Measurements from ENCODE around the gene SETD3. TPM values are rescaled to one million over a fixed set of nuclear protein-coding genes. Genes with fewer than 3 reads are reported as not detected.

Gene SETD3
- total RNA-seq, 1 donor from 2014 or later, result 67.4 TPM

DNA sequence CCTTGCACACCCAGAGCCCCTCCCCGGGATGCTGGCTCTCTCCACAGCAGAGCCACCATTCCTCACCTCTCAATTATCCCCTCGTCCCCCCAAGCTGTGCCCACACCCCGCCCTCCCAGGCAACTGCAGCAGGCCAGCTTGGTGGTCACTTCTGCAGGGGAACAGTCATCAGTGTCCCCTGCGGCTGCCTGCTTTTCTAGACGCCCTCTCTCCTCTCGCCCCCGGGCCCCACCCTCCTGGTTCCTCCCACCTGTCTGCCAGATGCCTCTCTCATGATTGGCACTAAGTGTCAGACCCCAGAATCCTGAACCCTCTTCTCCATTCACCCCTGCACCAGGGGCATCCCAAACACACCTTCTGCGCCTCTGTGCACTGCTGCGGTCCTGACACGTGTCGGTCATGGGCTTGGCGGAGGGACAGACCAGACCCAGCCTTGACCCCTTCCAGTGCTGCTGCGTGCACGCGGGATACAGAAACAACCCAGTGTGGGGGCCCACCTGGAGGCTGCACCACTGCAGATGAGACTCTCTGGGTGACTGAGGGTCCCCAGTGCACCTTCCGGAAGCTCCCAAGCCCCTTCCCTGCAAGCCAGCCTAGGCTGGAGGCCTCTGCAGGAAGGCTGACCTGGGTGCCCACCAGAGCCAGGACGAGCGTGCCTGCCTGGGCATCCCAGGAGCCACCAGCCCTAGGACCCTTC lies 99.5 kb downstream of the SETD3 start:
- TF ChIP-seq, protein P1, sequence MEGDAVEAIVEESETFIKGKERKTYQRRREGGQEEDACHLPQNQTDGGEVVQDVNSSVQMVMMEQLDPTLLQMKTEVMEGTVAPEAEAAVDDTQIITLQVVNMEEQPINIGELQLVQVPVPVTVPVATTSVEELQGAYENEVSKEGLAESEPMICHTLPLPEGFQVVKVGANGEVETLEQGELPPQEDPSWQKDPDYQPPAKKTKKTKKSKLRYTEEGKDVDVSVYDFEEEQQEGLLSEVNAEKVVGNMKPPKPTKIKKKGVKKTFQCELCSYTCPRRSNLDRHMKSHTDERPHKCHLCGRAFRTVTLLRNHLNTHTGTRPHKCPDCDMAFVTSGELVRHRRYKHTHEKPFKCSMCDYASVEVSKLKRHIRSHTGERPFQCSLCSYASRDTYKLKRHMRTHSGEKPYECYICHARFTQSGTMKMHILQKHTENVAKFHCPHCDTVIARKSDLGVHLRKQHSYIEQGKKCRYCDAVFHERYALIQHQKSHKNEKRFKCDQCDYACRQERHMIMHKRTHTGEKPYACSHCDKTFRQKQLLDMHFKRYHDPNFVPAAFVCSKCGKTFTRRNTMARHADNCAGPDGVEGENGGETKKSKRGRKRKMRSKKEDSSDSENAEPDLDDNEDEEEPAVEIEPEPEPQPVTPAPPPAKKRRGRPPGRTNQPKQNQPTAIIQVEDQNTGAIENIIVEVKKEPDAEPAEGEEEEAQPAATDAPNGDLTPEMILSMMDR (IDR thresholded peaks at IDR 0.05; ENCODE audit: unreplicated experiment), result no peak
- DNase-seq (ENCODE audit: low spot score), result no peak
- no peaks in the 10 kb centered on the region for H3K36me3 Mint-ChIP-seq (ENCODE audit: low read depth, unreplicated experiment)
- H3K4me1 Mint-ChIP-seq (ENCODE audit: unreplicated experiment), result peaks cover 2% of the 10 kb centered on the region
- no peak overlapping the region for H3K27ac Mint-ChIP-seq (ENCODE audit: unreplicated experiment)
- no peaks in the 10 kb centered on the region for H3K9me3 Mint-ChIP-seq (ENCODE audit: unreplicated experiment)
- H3K27me3 Mint-ChIP-seq (ENCODE audit: unreplicated experiment), result peaks cover 7% of the 10 kb centered on the region
- H3K4me3 Mint-ChIP-seq (ENCODE audit: unreplicated experiment), result no peak overlapping the region

DNA sequence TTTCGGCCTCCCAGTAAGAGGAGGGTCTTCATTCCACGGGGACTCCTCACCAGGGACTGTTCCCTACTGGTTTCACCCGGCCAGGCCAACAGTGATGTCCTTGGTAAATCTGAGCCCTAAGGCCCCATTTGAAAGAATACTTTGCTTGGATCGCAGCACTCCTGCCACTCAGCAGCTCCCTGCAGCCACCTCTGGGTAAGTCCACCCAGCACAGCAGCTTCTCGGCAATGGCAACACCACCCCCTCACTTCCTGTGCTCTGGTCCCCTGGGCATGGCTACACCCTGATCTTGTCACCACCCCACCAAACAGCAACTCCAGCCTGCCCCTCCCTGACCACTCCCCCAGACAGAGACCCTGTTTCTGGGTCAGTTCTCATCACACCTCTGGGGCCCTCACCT lies 100.3 kb downstream of the SETD3 start:
- no peak for DNase-seq (ENCODE audit: low spot score)
- peaks cover 2% of the 10 kb centered on the region for H3K4me1 Mint-ChIP-seq (ENCODE audit: unreplicated experiment)
- no peak overlapping the region for H3K4me3 Mint-ChIP-seq (ENCODE audit: unreplicated experiment)
- no peaks in the 10 kb centered on the region for H3K9me3 Mint-ChIP-seq (ENCODE audit: unreplicated experiment)
- TF ChIP-seq, protein P1 (IDR thresholded peaks at IDR 0.05; ENCODE audit: unreplicated experiment), result no peak
- no peaks in the 10 kb centered on the region for H3K36me3 Mint-ChIP-seq (ENCODE audit: low read depth, unreplicated experiment)
- H3K27ac Mint-ChIP-seq (ENCODE audit: unreplicated experiment), result no peak overlapping the region
- peaks cover 7% of the 10 kb centered on the region for H3K27me3 Mint-ChIP-seq (ENCODE audit: unreplicated experiment)

DNA sequence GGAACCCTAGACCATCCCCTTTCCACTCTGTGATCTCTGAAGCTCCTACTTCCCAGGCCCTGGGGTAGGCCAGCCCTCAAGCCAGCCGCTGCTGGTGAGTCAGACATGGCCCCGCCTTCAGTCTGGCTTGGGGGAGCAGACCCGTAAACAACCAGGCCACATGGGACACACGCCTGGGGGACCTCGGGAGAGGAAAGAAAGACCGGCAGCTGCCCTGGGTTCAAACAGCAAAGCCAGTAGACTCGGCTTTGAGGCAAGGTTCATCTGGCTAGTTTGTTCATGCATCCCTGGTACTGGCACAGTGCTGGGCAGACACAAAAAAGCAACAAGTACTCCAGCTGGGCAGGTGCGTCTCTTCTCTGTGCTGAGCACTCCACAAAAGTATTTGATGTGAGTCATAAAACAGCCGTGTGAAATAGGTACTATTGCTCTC lies 101.9 kb downstream of the SETD3 start:
- Mint-ChIP-seq H3K27ac (ENCODE audit: unreplicated experiment) (no peak overlapping the region), H3K4me1 (ENCODE audit: unreplicated experiment) (peaks cover 2% of the 10 kb centered on the region), H3K36me3 (ENCODE audit: low read depth, unreplicated experiment) (no peaks in the 10 kb centered on the region), H3K27me3 (ENCODE audit: unreplicated experiment) (peaks cover 7% of the 10 kb centered on the region), H3K9me3 (ENCODE audit: unreplicated experiment) (no peaks in the 10 kb centered on the region), H3K4me3 (ENCODE audit: unreplicated experiment) (no peak overlapping the region)
- no peak for DNase-seq (ENCODE audit: low spot score)
- TF ChIP-seq, protein P1 (IDR thresholded peaks at IDR 0.05; ENCODE audit: unreplicated experiment), result no peak

DNA sequence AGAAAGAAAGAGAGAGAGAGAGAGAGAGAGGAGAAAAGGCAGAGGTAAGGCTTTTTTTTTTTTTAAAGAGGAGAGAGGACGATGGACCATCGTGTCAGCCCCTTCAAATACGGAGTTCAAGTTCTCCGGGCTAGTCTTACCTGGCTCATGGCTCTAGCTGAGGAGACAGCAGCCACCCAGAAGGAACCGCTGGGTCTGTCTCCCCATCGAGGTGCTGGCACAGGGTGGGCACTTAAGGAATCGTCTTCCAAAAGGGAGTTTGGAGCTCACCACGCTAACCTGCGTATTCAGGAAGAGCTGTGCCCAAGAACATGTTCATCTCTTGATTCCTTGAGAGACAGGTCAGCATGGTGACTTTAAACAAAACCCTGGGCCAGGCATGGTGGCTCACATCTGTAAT lies 102.7 kb downstream of the SETD3 start:
- DNase-seq (ENCODE audit: low spot score), result no peak
- H3K9me3 Mint-ChIP-seq (ENCODE audit: unreplicated experiment), result no peaks in the 10 kb centered on the region
- H3K4me3 Mint-ChIP-seq (ENCODE audit: unreplicated experiment), result no peak overlapping the region
- H3K36me3 Mint-ChIP-seq (ENCODE audit: low read depth, unreplicated experiment), result no peaks in the 10 kb centered on the region
- TF ChIP-seq, protein P1 (IDR thresholded peaks at IDR 0.05; ENCODE audit: unreplicated experiment), result no peak
- peaks cover 4% of the 10 kb centered on the region for H3K27me3 Mint-ChIP-seq (ENCODE audit: unreplicated experiment)
- H3K4me1 Mint-ChIP-seq (ENCODE audit: unreplicated experiment), result peaks cover 2% of the 10 kb centered on the region
- no peak overlapping the region for H3K27ac Mint-ChIP-seq (ENCODE audit: unreplicated experiment)

DNA sequence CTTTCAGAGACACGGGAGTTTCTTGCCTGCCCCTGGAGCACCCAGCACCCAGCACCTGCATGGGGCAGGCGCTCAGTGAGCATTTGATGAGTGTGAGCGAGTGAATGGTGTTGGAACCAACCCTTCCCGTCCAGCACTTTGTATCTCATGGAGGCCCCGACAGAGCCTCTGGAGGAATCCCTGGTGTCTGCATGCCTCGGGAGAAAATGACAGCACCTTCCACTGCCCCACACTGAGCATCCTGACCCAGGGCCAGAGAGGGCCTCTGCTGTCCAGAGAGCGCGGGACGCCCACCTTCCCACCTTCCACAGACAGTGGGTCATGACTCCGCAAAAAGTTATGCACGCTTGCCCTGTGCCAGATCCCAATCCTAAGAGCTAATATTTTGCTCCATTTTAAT lies 105.7 kb downstream of the SETD3 start:
- H3K9me3 Mint-ChIP-seq (ENCODE audit: unreplicated experiment), result no peaks in the 10 kb centered on the region
- H3K4me3 Mint-ChIP-seq (ENCODE audit: unreplicated experiment), result no peak overlapping the region
- TF ChIP-seq, protein P1 (IDR thresholded peaks at IDR 0.05; ENCODE audit: unreplicated experiment), result no peak
- H3K27ac Mint-ChIP-seq (ENCODE audit: unreplicated experiment), result no peak overlapping the region
- peaks cover 2% of the 10 kb centered on the region for H3K4me1 Mint-ChIP-seq (ENCODE audit: unreplicated experiment)
- peaks cover 3% of the 10 kb centered on the region for H3K27me3 Mint-ChIP-seq (ENCODE audit: unreplicated experiment)
- no peak for DNase-seq (ENCODE audit: low spot score)
- H3K36me3 Mint-ChIP-seq (ENCODE audit: low read depth, unreplicated experiment), result no peaks in the 10 kb centered on the region
